NCI-H524 treated with DMSO at 0.1 percent for 48 hours (cell line): ENCODE data around the gene DNAJC22.
"Not testable (repeated sequence)": the region's sequence is repeated elsewhere in the genome, so short reads cannot be mapped to it uniquely, and the experiment has no call there.

Source experiments
- DNase-seq: peaks from one replicate; lab custom pipeline; 2025; lab: John Stamatoyannopoulos, UW

Gene DNAJC22

GRCh38 chr12:49331380-49332222 is 15.1 kb upstream of the DNAJC22 start:
- no peak for DNase-seq

DNA sequence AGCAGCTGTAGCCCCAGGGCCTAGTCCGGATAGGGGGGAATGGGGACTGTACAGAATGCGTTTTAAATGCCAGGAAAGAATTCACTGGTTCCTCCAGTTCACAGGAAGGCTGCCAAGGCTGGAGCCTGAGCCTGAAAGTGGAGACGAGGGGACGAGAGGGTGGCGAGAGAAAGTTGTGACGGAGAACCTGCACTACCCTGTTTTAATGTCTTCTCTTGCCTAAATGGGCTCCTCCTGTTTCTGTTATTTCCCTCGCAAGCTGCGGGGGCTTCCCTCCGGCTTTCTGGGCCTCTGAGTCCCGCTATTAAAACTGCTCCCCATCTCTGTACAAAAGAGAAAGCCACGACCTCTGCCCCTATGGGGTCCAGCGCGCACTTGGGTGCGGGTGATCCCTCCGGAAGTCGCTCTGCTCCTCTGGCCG is 14.2 kb upstream of the DNAJC22 start:
- no peak for DNase-seq

DNA sequence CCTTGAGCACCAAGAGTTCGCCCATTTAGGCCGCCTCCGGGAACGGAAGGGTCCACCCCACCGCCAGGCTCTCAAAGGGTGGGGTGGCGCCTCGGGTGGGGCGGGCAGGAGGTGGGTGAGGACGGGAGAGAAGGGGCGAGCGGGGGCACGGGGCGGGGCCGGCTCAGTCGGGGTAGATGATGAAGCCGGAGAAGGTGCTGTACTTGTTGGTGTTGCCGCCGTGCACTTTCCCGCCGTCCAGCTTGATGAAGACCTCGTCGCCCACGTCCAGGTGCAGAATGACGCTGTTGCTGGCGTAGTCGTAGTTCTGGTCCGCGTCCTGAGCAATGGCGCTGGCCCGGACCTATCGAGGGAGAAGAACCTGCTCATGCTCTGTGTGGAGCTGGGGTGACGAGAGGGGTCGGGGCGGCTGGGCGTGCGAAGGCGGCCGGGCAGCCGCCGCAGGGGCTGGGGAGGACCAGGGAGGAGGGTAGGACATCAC is 13.8 kb upstream of the DNAJC22 start:
- DNase-seq, result no peak

DNA sequence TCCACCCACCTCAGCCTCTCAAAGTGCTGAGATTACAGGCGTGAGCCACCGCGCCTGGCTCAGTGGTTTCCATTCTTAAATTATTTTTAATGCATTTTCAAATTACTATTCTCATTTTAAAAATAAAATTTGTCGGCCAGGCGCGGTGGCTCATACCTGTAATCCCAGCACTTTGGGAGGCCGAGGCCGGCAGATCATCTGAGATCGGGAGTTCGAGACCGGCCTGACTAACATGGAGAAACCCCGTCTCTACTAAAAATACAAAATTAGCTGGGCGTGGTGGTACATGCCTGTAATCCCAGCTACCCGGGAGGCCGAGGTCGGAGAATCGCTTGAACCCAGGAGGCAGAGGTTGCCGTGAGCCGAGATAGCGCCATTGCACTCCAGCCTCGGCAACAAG is 12.9 kb upstream of the DNAJC22 start:
- DNase-seq, result not testable (repeated sequence)

- no peak for DNase-seq
These were observed 12.5 kb upstream of the DNAJC22 start for GRCh38 chr12:49334226-49334625.

DNA sequence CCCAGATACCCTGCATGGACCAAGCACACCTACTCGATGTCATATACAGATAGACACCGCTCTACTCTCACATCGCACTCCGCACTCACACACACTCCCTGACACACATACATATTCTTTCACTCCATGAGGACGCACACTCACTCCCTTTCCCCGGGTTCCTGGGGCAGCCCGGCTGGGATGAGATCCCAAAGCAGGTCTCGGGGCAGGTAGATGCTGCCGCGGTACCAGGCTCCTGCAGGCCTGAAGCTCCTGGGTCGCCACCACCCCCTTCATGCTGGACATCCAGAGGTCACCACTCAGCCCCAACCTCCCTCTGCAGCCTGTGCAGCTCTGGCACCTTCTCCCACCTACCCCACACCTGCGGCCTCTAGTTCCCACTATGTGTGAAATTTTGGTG is 12.0 kb upstream of the DNAJC22 start:
- DNase-seq, result no peak

DNA sequence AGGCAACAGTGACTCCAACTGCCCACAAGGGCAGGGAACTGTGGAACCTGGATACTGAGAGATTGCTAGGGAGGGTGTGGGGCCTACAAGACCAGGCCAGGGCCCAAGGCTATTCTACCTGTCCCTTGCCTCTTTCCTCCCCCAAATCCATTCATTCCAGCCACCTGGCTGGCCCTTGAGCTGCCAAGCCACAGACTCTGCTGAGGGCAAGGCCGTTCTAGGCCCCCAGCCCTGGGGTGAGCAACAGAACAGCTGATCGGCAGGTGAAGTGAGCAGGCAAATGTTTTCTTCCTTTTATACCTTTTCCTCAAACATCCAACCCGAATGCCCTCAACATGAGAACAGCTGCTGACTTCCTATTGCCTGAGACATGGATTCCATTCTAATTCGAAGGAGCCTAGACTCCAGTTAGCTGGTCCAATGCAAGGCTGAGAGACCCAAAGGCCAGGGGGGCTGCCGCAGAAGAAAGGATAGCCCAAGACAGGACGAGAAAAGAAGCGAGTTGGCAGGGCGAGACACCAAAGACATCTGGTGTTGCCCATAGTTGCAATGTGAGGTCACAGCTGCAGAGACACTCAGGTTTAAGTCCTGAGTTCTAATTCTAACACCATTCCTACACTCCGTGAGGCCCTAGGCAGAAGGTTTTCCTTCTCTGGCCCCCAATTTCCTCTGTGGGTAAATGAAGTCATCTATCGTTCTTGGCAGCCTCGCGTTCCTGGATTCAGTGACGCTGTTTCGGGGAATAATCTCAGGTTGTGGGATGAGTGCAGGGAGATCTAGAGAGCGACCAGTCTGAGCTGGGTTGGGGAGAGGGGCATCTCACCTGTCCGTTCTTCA is 11.4 kb upstream of the DNAJC22 start:
- no peak for DNase-seq

- no peak for DNase-seq
These were observed 10.6 kb upstream of the DNAJC22 start for GRCh38 chr12:49335955-49336644.

GRCh38 chr12:49336645-49337584 is 9.8 kb upstream of the DNAJC22 start, which contains the start of gene C1QL4:
Gene C1QL4 (minus strand): TSS chr12:49337188. CDS start chr12:49336477, 711 bp downstream.
- DNase-seq, result no peak

- DNase-seq, result no peak
These were observed 7.7 kb upstream of the DNAJC22 start for GRCh38 chr12:49338830-49339463.

- no peak for DNase-seq
These were observed 7.2 kb upstream of the DNAJC22 start for GRCh38 chr12:49339464-49339861.

DNA sequence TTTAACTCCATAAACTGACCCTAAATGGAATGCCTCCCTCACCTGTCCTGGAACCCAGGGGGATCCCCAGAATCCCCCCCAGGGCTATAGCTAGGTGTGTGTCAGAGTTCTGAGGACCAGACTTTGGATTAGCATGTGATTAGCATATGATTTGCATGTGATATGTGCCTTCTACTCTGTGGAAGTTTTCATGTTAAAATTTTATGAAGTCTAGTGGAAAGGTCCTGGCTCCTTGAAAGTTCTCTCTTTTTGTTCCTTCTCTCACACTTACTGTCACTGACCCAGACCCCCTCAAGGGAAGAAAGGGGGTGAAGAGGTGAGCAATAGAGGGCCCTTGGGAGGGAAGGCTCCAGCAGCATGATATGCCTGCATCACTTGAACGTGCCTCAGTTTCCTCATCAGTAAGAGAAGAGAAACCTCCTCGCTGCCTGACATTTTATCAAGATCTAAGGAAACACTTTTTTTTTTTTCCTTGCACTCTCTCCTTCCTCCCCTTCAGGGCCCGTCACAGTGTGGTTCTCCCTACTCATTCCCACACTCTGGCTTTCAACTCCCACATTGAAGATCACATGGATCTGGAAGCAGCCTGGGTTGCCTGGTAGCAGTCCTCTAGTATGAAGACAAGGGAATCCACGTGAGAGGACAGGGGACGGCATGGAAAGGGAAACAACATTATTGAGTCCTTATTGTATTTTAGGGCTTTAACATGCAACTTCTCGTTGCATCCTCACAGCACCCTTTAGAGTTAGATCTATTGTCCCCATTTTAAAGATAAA is 6.4 kb upstream of the DNAJC22 start:
- DNase-seq, result no peak

- no peak for DNase-seq
These were observed 5.5 kb upstream of the DNAJC22 start for GRCh38 chr12:49340971-49341776.

DNA sequence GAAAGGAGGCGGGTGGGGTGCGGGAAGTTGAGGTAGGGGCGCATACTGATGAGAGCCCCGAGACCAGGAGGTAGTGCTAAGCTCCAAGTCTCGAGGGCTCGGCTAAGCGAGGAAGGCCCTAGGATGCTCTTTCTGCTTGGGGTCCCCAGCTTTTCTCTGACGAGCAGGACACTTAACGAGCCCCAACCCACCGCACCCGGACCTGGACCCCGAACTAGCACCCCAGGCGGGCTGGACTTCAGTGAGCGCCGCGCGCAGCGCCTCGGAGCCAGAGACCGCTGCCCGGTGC is 5.0 kb upstream of the DNAJC22 start:
- no peak for DNase-seq

DNA sequence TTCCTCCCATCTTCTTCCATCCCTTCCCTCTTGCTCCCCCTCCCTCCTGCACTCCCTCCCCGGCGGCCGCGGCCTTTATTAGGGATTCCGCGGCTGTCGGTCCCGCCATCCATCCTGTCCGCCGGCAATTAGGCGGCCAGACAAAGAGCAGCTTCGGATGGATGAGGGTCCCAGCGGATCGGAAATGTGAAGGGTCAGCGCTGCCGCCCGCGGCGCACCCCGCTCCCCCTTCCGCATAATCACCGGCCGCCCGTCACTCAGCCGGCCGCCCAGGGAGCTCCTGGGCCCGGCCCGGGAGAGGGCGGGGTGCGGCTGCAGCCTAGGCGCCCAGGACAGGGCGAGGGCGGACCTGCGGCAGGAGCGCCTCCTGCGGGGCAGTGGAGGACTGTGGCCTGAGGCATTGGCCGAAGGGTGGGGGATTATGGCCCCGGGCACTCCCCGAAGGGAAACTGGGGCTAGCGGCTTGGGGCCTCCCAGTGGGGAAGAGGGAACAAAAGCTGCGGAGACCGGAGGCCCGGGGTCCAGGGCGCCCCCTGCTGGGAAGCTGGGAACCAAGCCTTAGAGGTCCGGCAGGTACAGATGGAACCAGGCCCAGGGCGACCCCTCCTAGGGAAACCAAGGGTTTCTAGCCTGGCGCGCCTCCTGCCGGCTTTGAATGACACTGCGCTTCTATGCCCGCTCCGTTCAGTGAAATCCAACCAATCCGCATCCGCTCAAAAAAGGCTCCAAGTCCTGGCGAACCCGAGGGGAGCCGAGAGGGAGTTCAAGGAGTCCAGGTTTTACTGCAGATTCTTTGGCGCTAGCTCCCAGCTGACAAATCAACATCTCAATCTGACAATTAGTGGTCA is 4.4 kb upstream of the DNAJC22 start:
- DNase-seq, result peak; percentile 74

GRCh38 chr12:49342914-49343731 is 3.6 kb upstream of the DNAJC22 start:
- DNase-seq, result no peak

- no peak for DNase-seq
These were observed 2.1 kb upstream of the DNAJC22 start for GRCh38 chr12:49344486-49345050.
